ENCODE data around the gene ZCCHC24.

DNA sequence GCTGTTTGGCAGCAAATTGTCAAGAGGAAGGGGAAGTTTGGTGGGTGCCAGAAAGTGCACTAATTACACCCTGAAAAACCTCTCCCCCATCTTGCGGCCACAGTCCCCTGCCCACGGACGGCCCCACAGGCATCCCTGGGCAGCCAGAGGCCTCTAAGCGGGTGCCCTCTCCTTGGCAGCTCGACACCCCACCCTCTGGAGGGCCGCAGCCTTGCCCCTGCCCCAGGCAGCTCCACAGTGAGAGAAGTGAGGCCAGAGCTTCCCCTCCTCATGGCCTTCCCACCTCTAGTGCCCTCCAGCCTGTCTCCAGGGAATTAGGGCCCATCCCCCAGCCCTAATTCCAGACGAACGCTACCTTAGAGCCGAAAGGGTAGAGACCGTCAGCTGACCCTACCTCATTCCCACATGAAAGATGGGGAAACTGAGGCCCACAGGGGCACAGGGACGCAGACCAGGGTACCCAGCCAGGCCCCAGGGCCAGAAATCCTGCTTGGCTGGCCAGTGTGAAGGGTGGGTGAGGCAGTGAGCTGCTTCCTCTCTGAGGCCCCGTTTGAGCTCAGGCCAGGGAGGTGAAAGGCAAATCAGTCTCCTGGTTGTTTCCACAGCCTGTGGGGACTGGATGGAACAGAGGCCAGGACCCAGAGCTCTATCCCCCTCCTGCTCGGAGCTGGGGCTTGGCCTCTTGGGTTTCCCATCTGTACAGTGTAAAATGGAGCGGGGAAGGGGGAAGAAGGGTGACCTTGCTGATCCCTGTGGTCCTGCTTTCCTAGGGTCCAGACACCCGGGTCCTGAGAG, 10.0 kb downstream of the ZCCHC24 start:
- TF ChIP-seq, protein P1, sequence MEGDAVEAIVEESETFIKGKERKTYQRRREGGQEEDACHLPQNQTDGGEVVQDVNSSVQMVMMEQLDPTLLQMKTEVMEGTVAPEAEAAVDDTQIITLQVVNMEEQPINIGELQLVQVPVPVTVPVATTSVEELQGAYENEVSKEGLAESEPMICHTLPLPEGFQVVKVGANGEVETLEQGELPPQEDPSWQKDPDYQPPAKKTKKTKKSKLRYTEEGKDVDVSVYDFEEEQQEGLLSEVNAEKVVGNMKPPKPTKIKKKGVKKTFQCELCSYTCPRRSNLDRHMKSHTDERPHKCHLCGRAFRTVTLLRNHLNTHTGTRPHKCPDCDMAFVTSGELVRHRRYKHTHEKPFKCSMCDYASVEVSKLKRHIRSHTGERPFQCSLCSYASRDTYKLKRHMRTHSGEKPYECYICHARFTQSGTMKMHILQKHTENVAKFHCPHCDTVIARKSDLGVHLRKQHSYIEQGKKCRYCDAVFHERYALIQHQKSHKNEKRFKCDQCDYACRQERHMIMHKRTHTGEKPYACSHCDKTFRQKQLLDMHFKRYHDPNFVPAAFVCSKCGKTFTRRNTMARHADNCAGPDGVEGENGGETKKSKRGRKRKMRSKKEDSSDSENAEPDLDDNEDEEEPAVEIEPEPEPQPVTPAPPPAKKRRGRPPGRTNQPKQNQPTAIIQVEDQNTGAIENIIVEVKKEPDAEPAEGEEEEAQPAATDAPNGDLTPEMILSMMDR (conservative IDR thresholded peaks at IDR 0.05 in 1 of 2, IDR thresholded peaks at IDR 0.05 in 1 of 2; ENCODE audit: low read depth in 1 of 2, low read length in 2 of 2): no peak
- no peak for TF ChIP-seq EZH2 (IDR thresholded peaks at IDR 0.05; ENCODE audit: low read length, missing control alignments)

Data from fibroblast of lung (primary cell).